Measurements from ENCODE around the gene MDC1.

DNA sequence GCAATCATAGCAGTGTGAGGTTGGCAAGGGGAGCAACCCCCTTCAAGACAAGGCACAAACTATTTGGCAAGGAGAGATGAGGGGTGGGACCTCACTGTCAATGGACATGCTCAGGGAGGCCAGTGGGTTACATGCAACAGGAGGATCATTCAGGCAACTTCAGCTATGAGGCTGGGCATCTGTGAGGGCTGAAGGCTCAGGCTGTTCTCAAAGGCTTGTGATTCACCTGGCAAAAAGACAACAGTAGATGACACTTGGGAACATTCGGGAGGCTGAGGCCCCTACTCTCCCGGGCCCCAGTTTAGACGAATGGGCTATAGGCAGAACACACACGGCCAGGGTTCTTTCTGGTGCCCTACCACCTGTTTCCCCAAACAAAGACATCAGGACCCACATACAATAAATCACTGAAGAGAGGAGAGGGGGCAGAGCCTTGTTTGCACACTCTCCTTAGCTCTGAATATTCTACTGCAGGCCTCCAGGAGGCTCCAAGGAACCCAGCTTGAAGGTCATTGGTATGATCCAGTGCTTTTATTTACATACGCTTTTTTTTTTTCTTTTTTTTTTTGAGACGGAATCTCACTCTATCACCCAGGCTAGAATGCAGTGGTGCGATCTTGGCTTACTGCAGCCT lies 11.0 kb upstream of the MDC1 start:
- TF ChIP-seq, protein P1, sequence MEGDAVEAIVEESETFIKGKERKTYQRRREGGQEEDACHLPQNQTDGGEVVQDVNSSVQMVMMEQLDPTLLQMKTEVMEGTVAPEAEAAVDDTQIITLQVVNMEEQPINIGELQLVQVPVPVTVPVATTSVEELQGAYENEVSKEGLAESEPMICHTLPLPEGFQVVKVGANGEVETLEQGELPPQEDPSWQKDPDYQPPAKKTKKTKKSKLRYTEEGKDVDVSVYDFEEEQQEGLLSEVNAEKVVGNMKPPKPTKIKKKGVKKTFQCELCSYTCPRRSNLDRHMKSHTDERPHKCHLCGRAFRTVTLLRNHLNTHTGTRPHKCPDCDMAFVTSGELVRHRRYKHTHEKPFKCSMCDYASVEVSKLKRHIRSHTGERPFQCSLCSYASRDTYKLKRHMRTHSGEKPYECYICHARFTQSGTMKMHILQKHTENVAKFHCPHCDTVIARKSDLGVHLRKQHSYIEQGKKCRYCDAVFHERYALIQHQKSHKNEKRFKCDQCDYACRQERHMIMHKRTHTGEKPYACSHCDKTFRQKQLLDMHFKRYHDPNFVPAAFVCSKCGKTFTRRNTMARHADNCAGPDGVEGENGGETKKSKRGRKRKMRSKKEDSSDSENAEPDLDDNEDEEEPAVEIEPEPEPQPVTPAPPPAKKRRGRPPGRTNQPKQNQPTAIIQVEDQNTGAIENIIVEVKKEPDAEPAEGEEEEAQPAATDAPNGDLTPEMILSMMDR (IDR thresholded peaks at IDR 0.05 in 8 of 11, conservative IDR thresholded peaks at IDR 0.05 in 3 of 11), result no peak
- no peak for TF ChIP-seq POLR2A (IDR thresholded peaks at IDR 0.05)

All from spleen (tissue), 7 donors.